Psoas muscle (tissue), 8 donors: ENCODE measurements around the gene NPDC1. TPM values are rescaled to one million over a fixed set of nuclear protein-coding genes. Genes with fewer than 3 reads are reported as not detected.
A peak's percentile ranks its signal among the peaks of the same experiment; 100 is the strongest.

ENCODE experiments used
- ATAC-seq, 4 donors: fragments of 200-7000 bp; cut with Tn5 transposase; one replicate each; pipeline ENCODE4 v1.9.1; 2020; ENCODE audit warnings: moderate library complexity in 3 of 4, mild to moderate bottlenecking in 2 of 4
- DNase-seq, 2 donors: peaks; one replicate each; pipeline ENCODE4 v3.0.0-alpha.2; 2020
- H3K27ac ChIP-seq: fragments of 200-600 bp; one replicate; pipeline ENCODE4 v1.8.0; 2022
- H3K27me3 ChIP-seq, 3 donors: fragments of 200-600 bp in 1 of 3; one replicate each; pipeline versions ENCODE4 v1.6.1 to v1.8.0; 2013 to 2022; ENCODE audit warnings: low read length in 2 of 3, mild to moderate bottlenecking in 2 of 3, moderate library complexity in 1 of 3; ENCODE audit not compliant: insufficient read depth in 3 of 3
- H3K36me3 ChIP-seq, 2 donors: fragments of 200-600 bp in 1 of 2; one replicate each; pipeline versions ENCODE4 v1.6.1 to v1.8.0; 2013 to 2022; ENCODE audit warnings: low read depth in 1 of 2, mild to moderate bottlenecking in 1 of 2, moderate library complexity in 1 of 2; ENCODE audit not compliant: insufficient read depth in 1 of 2
- H3K4me1 ChIP-seq: fragments of 200-600 bp; one replicate; pipeline ENCODE4 v1.8.0; 2022
- H3K4me3 ChIP-seq: fragments of 200-600 bp; one replicate; pipeline ENCODE4 v1.8.0; 2022; ENCODE audit warnings: mild to moderate bottlenecking
- H3K9me3 ChIP-seq: fragments of 200-600 bp; one replicate; pipeline ENCODE4 v1.8.0; 2022
- whole genome bisulfite sequencing, 3 donors: extraction: QIAGEN DNeasy Blood & Tissue Kit; methylation state at CpG; one replicate each; pipeline versions ENCODE4 v1.1.6 to v1.1.7; 2013; 5-methylcytosine and 5-hydroxymethylcytosine counted together
- intact Hi-C, 2 donors: fragments of 100-400 bp; cut with DNase I; formaldehyde crosslinking; loops; one replicate each; pipeline versions ENCODE4 v1.11.0 to v1.14.2; 2022
- polyA plus RNA-seq, 3 donors: library from polyadenylated mRNA; stranded (reverse); fragments of 200-250 nt; gene quantifications; one replicate each; pipeline ENCODE4 v1.2.3, GENCODE V29; 2013
- total RNA-seq, 4 donors: library from RNA; stranded (reverse); fragmentation: NEBNext Ultra II Directional in 2 of 4; extraction: Animal tissue kit (Norgen Biotek cat#: 25700) in 2 of 4; gene quantifications; one replicate each; pipeline versions ENCODE4 v1.2.1 to v1.2.4, GENCODE V29; 2021 to 2023
- TF ChIP-seq, protein P1 (sequence below): fragments of 200-600 bp; IDR thresholded peaks from one replicate; pipeline ENCODE4 v1.8.0; 2022; ENCODE audit warnings: antibody characterized with exemption
- donor health status: healthy with polysubstance abuse.
- donor health status: DM: no; HTN: no; CAD: no; lungs with moderate emphysema.
- donor health status: Bipolar disorder and iron deficiency.
- donor health status: healthy.
- donor health status: DM: yes; HTN: yes; CAD: no.
- donor health status: DM: no; HTN: no; CAD: no.
- donor health status: DM: no; HTN: no; CAD: no.
- donor health status: DM: yes; HTN: yes; CAD: no.

Gene NPDC1
- total and polyA plus RNA-seq, 7 donors: 14.8 to 32.1 (median 22.4) TPM

DNA sequence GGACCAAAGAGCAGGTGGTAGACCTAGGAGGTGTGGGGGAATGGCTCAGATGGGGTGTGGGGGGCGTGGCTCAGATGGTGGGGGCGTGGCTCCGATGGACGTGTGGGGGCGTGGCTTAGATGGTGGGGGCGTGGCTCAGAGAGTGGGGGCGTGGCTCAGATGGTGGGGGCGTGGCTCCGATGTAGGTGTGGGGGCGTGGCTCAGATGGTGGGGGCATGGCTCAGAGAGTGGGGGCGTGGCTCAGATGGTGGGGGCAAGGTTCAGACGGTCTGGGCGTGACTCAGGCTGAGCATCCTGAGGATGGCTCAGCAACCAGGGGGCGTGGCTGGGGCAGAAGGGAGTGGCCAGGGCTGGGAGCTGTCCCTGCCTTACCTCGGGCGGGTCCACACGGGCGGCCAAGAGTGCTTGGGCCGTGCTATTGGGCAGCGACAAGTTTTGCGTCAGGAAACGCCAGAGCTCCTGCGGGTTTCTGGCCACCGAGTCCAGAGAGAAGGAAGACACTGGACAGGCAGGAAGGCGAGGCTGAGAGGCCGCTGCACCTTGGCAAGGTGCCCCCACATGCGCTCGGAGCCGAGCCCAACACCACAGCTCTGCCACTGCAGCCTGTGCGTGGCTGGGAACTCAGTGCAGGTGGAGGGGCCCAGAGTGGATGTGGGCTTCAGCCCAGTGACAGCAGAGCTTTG, 23.9 kb downstream of the NPDC1 start:
- Histone ChIP-seq H3K4me1 (peaks cover 9% of the 10 kb centered on the region), H3K9me3 (no peaks in the 10 kb centered on the region), H3K36me3 (peaks cover 0 to 27% of the 10 kb centered on the region in 2 donors), H3K4me3 (no peak overlapping the region), H3K27ac (no peak overlapping the region), H3K27me3 (no peaks in the 10 kb centered on the region)
- WGBS, 3 donors: 55 to 68% (median 59%) methylated on average over 28 to 30 of the region's 30 CpGs
- DNase-seq (peak; percentile 54 to 81), ATAC-seq (peak; percentile 38 to 80 (median 60))
- intact Hi-C loops: loop anchor here in 1 of 2 donors (10.0 kb wide), 1 partner anchor 177 kb away; the partner anchor contains the start of genes AJM1 and PHPT1
- TF ChIP-seq, protein P1, sequence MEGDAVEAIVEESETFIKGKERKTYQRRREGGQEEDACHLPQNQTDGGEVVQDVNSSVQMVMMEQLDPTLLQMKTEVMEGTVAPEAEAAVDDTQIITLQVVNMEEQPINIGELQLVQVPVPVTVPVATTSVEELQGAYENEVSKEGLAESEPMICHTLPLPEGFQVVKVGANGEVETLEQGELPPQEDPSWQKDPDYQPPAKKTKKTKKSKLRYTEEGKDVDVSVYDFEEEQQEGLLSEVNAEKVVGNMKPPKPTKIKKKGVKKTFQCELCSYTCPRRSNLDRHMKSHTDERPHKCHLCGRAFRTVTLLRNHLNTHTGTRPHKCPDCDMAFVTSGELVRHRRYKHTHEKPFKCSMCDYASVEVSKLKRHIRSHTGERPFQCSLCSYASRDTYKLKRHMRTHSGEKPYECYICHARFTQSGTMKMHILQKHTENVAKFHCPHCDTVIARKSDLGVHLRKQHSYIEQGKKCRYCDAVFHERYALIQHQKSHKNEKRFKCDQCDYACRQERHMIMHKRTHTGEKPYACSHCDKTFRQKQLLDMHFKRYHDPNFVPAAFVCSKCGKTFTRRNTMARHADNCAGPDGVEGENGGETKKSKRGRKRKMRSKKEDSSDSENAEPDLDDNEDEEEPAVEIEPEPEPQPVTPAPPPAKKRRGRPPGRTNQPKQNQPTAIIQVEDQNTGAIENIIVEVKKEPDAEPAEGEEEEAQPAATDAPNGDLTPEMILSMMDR: no peak

DNA sequence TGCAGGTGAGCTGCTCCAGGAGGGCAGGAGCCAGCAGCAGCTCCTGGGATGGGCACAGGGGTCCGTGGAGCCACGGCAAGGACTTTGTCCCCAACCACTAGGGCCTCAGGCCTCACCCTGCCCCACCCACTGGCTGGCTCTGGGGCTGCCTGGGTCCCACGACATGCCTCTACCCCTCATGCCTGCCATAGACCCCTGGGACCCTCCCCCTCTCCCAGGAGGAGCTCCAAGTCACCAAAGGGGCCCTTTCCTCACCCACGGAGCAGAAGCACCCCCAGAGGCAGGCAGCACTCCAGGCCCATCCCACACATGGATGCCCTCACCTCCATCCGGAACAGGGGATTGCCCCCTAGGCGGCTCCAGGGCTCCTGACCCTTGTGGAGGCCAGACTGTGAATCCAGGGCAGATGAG, 24.4 kb downstream of the NPDC1 start:
- no peaks in the 10 kb centered on the region for H3K9me3 ChIP-seq
- peaks cover 4% of the 10 kb centered on the region for H3K4me1 ChIP-seq
- 86 to 89% (median 88%) methylated on average over 6 of the region's 6 CpGs for WGBS, 3 donors
- no peak overlapping the region for H3K4me3 ChIP-seq
- no peak for ATAC-seq
- TF ChIP-seq, protein P1: no peak
- peaks cover 0 to 32% of the 10 kb centered on the region in 2 donors for H3K36me3 ChIP-seq
- intact Hi-C loops: loop anchor here in 1 of 2 donors (10.0 kb wide), 1 partner anchor 177 kb away; the partner anchor contains the start of genes AJM1 and PHPT1
- H3K27me3 ChIP-seq: no peaks in the 10 kb centered on the region
- H3K27ac ChIP-seq: no peak overlapping the region
- no peak for DNase-seq

DNA sequence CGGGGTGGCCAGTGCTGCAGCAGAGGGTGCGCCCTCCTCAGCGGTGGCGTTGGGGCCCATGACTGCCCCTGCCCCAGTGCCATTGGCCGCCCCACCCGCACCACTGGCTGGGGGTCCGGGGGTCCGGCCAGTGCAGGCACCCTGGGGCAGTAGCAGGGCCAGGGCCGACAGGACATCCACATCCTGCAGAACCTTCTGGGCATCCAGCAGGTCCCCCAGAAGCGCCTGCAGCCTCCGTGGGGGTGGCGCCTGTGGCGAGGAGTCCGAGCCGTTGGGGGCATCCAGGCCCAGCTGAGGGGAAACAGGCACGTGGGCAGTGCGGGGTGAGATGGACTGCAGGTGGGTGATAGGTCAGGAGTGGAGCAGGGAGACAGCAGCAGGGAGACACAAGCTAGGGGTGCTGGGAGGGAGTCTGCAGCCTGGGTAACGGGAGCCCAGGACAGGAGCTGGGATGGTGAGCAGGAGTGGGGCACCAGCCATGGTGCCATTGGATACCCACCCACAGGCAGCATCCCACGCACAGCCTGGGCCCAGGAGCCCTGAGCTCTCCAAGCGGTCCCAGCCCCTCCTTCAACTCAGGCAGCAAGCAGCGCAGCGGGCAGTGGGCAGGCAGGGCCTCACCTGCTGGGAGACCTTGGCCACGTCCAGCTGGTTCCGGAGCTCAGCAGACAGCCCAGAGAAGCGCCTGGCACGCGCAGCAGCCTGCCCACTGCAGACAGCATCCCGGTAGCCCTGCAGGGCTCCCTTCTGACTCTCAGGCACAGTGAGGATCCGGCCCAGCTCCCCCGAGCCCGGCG, 25.0 kb downstream of the NPDC1 start:
- peaks cover 0 to 38% of the 10 kb centered on the region in 2 donors for H3K36me3 ChIP-seq
- H3K4me3 ChIP-seq: no peak overlapping the region
- intact Hi-C loops: loop anchor here in 1 of 2 donors (10.0 kb wide), 1 partner anchor 176 kb away; the partner anchor contains the start of genes AJM1 and PHPT1
- DNase-seq: no peak
- no peaks in the 10 kb centered on the region for H3K9me3 ChIP-seq
- H3K27ac ChIP-seq: no peak overlapping the region
- H3K4me1 ChIP-seq: no peaks in the 10 kb centered on the region
- ATAC-seq: no peak
- TF ChIP-seq, protein P1: no peak
- WGBS, 3 donors: 93 to 97% (median 96%) methylated on average over 28 to 32 of the region's 32 CpGs
- H3K27me3 ChIP-seq: no peaks in the 10 kb centered on the region

DNA sequence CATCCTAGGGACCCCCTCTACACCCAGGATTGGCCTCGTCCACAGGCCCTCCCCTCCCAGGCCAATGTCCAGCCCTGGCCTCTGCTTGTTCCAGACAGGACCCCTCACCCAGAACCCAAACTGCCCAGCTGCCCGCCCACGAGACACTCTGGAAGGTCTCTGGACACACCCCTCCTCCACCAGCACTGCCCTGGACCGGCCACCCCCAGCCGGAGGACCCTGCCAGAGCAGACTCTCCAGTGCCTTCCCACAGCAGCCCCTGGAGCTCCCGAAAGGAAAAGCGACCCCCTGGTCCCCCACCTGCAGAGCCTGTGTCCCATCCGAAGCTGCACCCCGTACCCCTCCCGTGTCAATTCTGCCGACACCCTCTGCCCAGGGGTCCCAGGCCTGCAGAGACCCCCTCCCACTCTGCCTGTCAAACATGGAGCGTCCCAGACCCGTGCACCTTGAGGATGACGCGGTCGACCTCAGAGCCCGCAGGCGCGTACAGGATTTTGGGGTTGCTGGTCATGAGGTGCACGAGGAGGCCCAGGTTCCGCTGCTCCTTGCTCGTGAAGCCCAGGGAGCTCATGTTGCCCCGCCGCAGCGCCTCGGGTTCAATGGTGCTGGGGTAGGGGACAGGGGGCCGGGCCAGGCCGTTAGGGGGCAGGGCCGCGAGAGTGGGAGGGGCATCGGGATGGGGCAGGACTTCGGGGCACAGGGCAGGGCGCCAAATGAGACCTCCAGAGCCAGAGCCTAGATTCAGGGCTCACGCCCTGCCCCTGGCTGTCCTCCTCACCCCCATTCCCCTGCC, 25.9 kb downstream of the NPDC1 start:
- H3K9me3 ChIP-seq: no peaks in the 10 kb centered on the region
- 92 to 93% (median 92%) methylated on average over 32 to 34 of the region's 34 CpGs for WGBS, 3 donors
- H3K27ac ChIP-seq: no peak overlapping the region
- H3K4me3 ChIP-seq: no peak overlapping the region
- no peak for ATAC-seq
- intact Hi-C loops: loop anchor here in 1 of 2 donors (10.0 kb wide), 1 partner anchor 175 kb away; the partner anchor contains the start of genes AJM1 and PHPT1
- H3K4me1 ChIP-seq: no peaks in the 10 kb centered on the region
- DNase-seq: no peak
- peaks cover 0 to 47% of the 10 kb centered on the region in 2 donors for H3K36me3 ChIP-seq
- TF ChIP-seq, protein P1: no peak
- H3K27me3 ChIP-seq: no peaks in the 10 kb centered on the region
